NCI-H2171 (cell line): ENCODE data around the gene LRRC56.

Source experiments
- DNase-seq: peaks from one replicate; lab custom pipeline; 2025; lab: John Stamatoyannopoulos, UW

Gene LRRC56

DNA sequence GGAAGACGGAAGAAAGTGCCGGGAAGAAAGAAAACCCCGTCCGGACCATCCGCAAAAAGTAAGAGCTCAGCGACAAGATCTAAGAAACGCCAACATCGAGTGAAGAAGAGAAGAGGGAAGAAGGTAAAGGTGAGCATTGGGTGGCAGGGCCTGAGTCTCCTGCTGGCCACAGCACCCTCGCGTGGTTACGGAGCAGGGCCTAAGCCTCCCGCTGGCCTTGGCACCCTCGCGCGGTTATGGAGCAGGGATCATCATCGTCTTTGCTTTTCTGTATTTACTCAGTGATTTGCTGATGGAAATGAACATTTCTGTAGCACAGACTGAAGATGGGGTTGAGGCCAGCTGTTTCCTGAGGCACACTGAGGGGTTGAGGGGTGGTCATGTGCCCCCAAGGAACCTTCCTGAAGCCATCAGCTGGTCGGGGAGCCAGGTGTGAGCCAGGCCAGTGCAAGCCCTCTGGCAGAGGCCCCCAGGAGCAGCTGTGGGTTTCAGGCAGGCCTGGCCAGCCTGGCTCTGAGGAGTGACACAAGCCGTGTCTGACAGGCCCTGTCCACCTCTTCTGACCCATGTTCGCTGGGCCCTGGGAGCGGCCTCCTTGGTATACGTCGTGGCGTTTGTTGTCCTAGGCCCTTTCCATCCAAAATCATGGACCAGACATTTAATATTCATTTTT is 64.4 kb downstream of the LRRC56 start:
- DNase-seq, result no peak

DNA sequence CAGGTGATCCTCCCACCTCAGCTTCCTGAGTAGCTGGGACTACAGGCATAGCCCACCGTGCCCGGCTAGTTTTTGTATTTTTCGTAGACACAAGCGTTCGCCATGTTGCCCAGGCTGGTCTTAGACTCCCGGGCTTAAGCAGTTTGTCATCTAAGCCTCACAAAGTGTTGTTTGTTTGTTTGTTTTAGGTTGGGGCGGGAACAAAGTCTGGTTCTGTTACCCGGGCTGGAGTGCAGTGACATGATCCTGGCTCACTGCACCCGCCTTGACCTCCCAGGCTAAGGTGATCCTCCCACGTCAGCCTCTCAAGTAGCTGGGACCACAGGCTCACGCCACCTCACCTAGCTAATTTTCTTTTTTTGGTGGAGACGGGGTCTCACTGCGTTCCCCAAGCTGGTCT is 65.8 kb downstream of the LRRC56 start:
- DNase-seq, result no peak
